H54 (cell line): ENCODE results near the gene VN1R2.
"Not testable (repeated sequence)": the region's sequence is repeated elsewhere in the genome, so short reads cannot be mapped to it uniquely, and the experiment has no call there.

Experiments
- DNase-seq: peaks from one replicate; pipeline ENCODE4 v3.0.0; 2011; ENCODE audit warnings: low spot score, mixed read lengths; ENCODE audit not compliant: insufficient read length
- FAIRE-seq: peaks from 3 replicates; lab custom pipeline; 2011; peaks lifted over from hg19 to GRCh38; lab: Jason Lieb, UNC
- POLR2A ChIP-seq: IDR thresholded peaks from 2 replicates; pipeline ENCODE4 v1.6.1; 2011; ENCODE audit warnings: low read depth, mild to moderate bottlenecking, low read length

The VN1R2 gene

GRCh38 chr19:53257715-53258342 lies at the start of gene VN1R2:
VN1R2 (plus strand) TSS chr19:53258292; CDS start chr19:53258376, 84 bp downstream.
- FAIRE-seq, DNase-seq: not testable (repeated sequence)

- DNase-seq, FAIRE-seq: not testable (repeated sequence)
Measured at GRCh38 chr19:53211554-53211953, 46.5 kb upstream of the VN1R2 start.

- no peak for TF ChIP-seq POLR2A
- FAIRE-seq, result no peak
- DNase-seq, result no peak
Measured at GRCh38 chr19:53212703-53213320, 45.3 kb upstream of the VN1R2 start.

- not testable (repeated sequence) for DNase-seq, FAIRE-seq
Measured at GRCh38 chr19:53222716-53223115, 35.4 kb upstream of the VN1R2 start.

GRCh38 chr19:53224606-53225005 lies 33.5 kb upstream of the VN1R2 start:
- TF ChIP-seq POLR2A, result no peak
- no peak for FAIRE-seq
- DNase-seq, result no peak

GRCh38 chr19:53237114-53237777 lies 20.8 kb upstream of the VN1R2 start:
- TF ChIP-seq POLR2A, result no peak
- DNase-seq (no peak), FAIRE-seq (no peak)

GRCh38 chr19:53246498-53246897 lies 11.6 kb upstream of the VN1R2 start:
- TF ChIP-seq POLR2A, result no peak
- FAIRE-seq (no peak), DNase-seq (no peak)

GRCh38 chr19:53254411-53255341 lies 3.4 kb upstream of the VN1R2 start, which contains the start of gene ZNF677:
ZNF677 (minus strand) TSS chr19:53254873; CDS start chr19:53251550, 3,323 bp downstream.
- peak; percentile 63 for TF ChIP-seq POLR2A
- peak; percentile 70 for DNase-seq
- FAIRE-seq, result no peak

GRCh38 chr19:53267623-53268022 lies 9.5 kb downstream of the VN1R2 start, which contains the start of gene VN1R4:
VN1R4 (minus strand) TSS chr19:53267723; CDS start chr19:53267665, 58 bp downstream.
- not testable (repeated sequence) for DNase-seq, FAIRE-seq

GRCh38 chr19:53269861-53270260 lies 11.8 kb downstream of the VN1R2 start:
- not testable (repeated sequence) for DNase-seq, FAIRE-seq

- no peak for FAIRE-seq
- no peak for TF ChIP-seq POLR2A
- DNase-seq, result no peak
Measured at GRCh38 chr19:53272044-53272443, 14.0 kb downstream of the VN1R2 start.

- no peak for DNase-seq
- TF ChIP-seq POLR2A, result no peak
- no peak for FAIRE-seq
Measured at GRCh38 chr19:53275480-53275879, 17.4 kb downstream of the VN1R2 start.

GRCh38 chr19:53281947-53282346 lies 23.9 kb downstream of the VN1R2 start:
- FAIRE-seq, DNase-seq: not testable (repeated sequence)

- no peak for TF ChIP-seq POLR2A
- FAIRE-seq, result no peak
- no peak for DNase-seq
Measured at GRCh38 chr19:53285087-53285486, 27.0 kb downstream of the VN1R2 start.
